ENCODE data around the gene HOMER2.

DNA sequence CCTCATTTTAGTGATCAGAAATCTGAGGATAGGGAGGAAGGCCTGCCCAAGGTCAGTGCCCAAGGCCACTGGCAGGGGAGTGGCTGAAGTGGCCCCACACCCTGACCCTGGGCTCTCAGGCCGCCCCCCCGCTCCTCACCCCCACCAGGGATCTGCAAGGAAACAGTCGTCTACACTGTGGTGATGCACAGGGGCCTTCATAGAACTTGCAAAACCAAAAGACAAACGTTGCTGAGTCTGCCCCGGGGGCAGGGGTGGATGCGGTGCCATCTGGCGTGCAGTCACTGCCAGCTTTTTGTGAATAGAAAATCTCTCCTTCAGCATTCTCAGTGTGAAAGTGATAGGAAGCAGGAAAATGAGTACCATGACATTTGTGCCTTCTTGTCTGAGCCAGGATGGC lies 101.8 kb downstream of the HOMER2 start:
- TF ChIP-seq POLR2A (IDR thresholded peaks at IDR 0.05) = no peak
- TF ChIP-seq, protein P1, sequence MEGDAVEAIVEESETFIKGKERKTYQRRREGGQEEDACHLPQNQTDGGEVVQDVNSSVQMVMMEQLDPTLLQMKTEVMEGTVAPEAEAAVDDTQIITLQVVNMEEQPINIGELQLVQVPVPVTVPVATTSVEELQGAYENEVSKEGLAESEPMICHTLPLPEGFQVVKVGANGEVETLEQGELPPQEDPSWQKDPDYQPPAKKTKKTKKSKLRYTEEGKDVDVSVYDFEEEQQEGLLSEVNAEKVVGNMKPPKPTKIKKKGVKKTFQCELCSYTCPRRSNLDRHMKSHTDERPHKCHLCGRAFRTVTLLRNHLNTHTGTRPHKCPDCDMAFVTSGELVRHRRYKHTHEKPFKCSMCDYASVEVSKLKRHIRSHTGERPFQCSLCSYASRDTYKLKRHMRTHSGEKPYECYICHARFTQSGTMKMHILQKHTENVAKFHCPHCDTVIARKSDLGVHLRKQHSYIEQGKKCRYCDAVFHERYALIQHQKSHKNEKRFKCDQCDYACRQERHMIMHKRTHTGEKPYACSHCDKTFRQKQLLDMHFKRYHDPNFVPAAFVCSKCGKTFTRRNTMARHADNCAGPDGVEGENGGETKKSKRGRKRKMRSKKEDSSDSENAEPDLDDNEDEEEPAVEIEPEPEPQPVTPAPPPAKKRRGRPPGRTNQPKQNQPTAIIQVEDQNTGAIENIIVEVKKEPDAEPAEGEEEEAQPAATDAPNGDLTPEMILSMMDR (IDR thresholded peaks at IDR 0.05) = no peak
